Kidney epithelial cell (primary cell): ENCODE results near the gene MCRIP1. TPM values are rescaled to one million over a fixed set of nuclear protein-coding genes. Genes with fewer than 3 reads are reported as not detected.

Source experiments
- DNase-seq: peaks from one replicate; pipeline ENCODE4 v3.0.0-alpha.2; 2010; ENCODE audit warnings: low read depth
- H3K27me3 ChIP-seq: 2 replicates; pipeline ENCODE4 v1.6.0; 2011; ENCODE audit warnings: low read length; ENCODE audit not compliant: control insufficient read depth, insufficient read depth
- H3K36me3 ChIP-seq: 2 replicates; pipeline ENCODE4 v1.5.1; 2011; ENCODE audit warnings: low read length; ENCODE audit not compliant: control insufficient read depth, insufficient read depth
- H3K4me3 ChIP-seq: 2 replicates; pipeline ENCODE4 v1.5.1; 2011; ENCODE audit warnings: low read depth, mild to moderate bottlenecking, control low read depth, low read length
- CTCF ChIP-seq: IDR thresholded peaks from 2 replicates; pipeline ENCODE4 v1.5.1; 2011; ENCODE audit warnings: mild to moderate bottlenecking, moderate library complexity, low read length, control low read depth, inconsistent platforms; ENCODE audit not compliant: insufficient read depth, poor library complexity, severe bottlenecking
- total RNA-seq: library from RNA; depleted of rRNA; stranded (reverse); fragments of >200 nt; gene quantifications from 2 replicates; pipeline ENCODE4 v1.2.3, GENCODE V29; 2015

Gene MCRIP1
- total RNA-seq, 1 donor from 2014 or later, result 131 TPM

DNA sequence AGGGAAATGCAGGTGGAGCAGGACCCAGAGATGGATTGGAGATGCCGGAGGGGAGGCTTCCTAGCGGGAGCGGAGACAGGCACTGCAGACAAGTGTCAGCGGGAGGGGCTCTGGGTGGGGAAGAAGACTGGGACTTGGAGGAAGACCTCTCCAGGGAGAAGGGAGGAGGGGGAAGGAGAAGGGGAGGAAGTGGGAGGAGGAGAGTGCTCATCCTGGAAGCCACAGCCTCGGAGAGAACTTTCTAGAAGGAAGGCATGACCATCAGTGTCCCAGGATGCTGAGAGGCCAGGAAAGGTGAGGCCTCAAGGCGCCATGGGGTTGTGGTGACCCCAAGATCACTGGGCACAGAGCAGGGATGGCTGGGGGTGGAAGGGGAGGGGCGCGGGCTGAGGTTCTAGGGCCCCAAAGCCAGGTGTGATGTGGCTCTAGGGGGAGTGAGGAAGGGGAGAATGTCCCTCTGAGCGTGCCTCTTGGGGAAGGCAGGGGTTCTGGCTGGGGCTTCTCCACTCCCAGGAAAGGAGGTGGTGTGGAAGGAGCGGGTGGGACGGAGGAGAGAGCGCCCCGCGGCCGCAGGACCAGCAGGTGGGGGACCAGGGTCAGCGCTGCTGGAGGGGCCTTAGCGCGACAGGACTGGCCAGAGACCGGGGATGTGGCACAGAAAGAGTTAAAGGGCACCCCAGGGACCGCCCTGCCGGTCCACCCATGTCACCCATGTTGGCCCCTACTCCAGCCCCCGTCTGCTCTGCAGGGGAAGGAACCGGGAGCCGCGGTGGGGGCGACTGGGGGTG, 30.0 kb downstream of the MCRIP1 start:
- H3K27me3 ChIP-seq, result peaks cover 69% of the 10 kb centered on the region
- no peaks in the 10 kb centered on the region for H3K36me3 ChIP-seq
- H3K4me3 ChIP-seq, result no peak overlapping the region
- no peak for DNase-seq
- TF ChIP-seq CTCF, result no peak

DNA sequence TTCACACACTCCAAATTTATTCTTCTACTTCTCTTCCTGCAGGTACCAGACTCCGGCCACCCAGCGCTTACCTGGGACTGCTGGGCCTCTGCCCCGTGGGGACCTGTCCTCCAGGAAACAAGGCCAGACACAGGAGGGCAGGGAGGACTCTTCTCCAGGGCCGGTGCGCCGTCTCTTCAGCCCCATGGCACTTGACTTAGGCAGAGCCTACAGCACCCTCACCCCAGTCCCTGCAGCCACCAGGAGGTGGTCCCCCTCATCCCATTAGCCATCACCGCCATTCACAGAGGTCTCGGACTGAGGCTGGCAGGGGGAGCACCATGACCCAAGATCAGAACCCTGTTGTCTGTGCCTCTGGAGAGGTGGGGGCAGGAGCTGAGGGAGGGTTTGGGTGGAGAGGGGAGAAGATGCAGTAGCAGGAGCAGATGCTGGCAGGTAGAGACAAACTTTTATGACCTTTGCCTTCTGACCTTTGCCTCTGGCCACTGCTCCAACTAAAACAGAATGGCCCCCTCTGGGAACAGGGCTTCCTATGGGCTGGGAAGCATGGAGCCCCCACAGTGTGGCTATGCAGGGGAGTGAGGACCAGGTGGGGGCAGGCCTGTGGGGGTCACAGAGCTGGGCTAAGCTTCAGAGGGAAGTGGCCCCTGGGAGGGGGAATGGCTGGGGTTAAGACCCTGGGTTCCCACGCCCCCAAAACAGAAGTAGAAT, 30.9 kb downstream of the MCRIP1 start:
- H3K4me3 ChIP-seq, result no peak overlapping the region
- H3K36me3 ChIP-seq, result no peaks in the 10 kb centered on the region
- peaks cover 61% of the 10 kb centered on the region for H3K27me3 ChIP-seq
- DNase-seq, result no peak
- TF ChIP-seq CTCF, result no peak

DNA sequence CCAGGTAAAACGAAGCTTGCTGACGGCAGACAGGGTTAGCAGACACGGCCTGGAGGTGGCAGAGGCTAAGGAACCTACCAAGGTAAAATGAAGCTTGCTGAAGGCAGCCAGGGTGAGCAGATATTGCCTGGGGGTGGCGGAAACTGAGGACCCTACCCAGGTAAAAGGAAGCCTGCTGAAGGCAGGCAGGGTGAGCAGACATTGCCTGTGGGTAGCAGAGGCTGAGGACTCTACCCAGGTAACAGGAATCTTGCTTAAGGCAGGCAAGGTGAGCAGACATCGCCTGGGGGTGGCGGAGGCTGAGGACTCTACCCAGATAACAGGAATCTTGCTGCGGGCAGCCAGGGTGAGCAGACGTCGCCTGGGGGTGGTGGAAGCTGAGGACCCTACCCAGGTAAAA, 31.8 kb downstream of the MCRIP1 start:
- H3K36me3 ChIP-seq, result no peaks in the 10 kb centered on the region
- no peak for DNase-seq
- H3K27me3 ChIP-seq, result peaks cover 52% of the 10 kb centered on the region
- H3K4me3 ChIP-seq, result no peak overlapping the region
- TF ChIP-seq CTCF, result no peak

GRCh38 chr17:81794509-81794908, 38.6 kb downstream of the MCRIP1 start:
- Histone ChIP-seq H3K27me3 (peaks cover 3% of the 10 kb centered on the region), H3K36me3 (no peaks in the 10 kb centered on the region), H3K4me3 (no peak overlapping the region)
- no peak for DNase-seq
- TF ChIP-seq CTCF, result no peak

DNA sequence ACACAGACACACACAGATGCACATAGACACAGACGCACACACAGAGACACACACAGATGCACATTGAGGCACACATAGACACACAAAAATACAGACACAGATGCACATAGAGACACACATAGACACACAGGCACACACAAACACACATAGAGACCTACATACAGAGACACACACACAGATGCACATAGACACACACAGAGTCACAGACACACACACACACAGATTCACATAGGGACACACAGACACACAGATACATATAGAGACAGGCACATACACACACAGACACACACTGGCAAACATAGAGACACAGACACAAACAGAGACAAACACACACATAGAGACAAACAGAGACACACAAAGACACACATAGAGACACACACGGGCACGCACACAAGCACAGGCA, 39.0 kb downstream of the MCRIP1 start:
- TF ChIP-seq CTCF, result no peak
- no peak overlapping the region for H3K4me3 ChIP-seq
- peaks cover 3% of the 10 kb centered on the region for H3K27me3 ChIP-seq
- no peaks in the 10 kb centered on the region for H3K36me3 ChIP-seq
- no peak for DNase-seq
